Stimulated activated effector memory CD8-positive, alpha-beta T cell treated with anti-CD3 and anti-CD28 coated beads, Interleukin-12 subunit alpha, Interleukin-12 subunit beta, amount 100 ng/mL, for 72 hours (primary cell): Measurements from ENCODE around the gene ADGRD1.

Experiments
- ATAC-seq: fragments of 150-1000 bp; cut with Tn5 transposase; 2 replicates; pipeline ENCODE4 v1.10.0; 2021
- DNase-seq, 2 donors: peaks; one replicate each; pipeline ENCODE4 v3.0.0; 2021 to 2022; ENCODE audit warnings: low spot score in 2 of 2
- H3K27ac Mint-ChIP-seq: one replicate; pipeline ENCODE4 v1.8.0; 2022; ENCODE audit warnings: mild to moderate bottlenecking, mixed read lengths
- H3K36me3 Mint-ChIP-seq: one replicate; pipeline ENCODE4 v1.8.0; 2022; ENCODE audit warnings: mild to moderate bottlenecking, mixed read lengths
- H3K4me1 Mint-ChIP-seq: one replicate; pipeline ENCODE4 v1.8.0; 2022; ENCODE audit warnings: mixed read lengths
- H3K4me3 Mint-ChIP-seq: one replicate; pipeline ENCODE4 v1.8.0; 2022; ENCODE audit warnings: mild to moderate bottlenecking, mixed read lengths
- H3K9me3 Mint-ChIP-seq: one replicate; pipeline ENCODE4 v1.8.0; 2022; ENCODE audit warnings: mixed read lengths

Gene ADGRD1

GRCh38 chr12:130954544-130954831, 781 bp downstream of the ADGRD1 start:
- Mint-ChIP-seq H3K4me3 (no peak overlapping the region), H3K27ac (no peak overlapping the region), H3K4me1 (no peaks in the 10 kb centered on the region), H3K9me3 (no peaks in the 10 kb centered on the region), H3K36me3 (no peaks in the 10 kb centered on the region)
- DNase-seq (no peak), ATAC-seq (no peak)

- H3K4me1 Mint-ChIP-seq, result no peaks in the 10 kb centered on the region
- DNase-seq, result no peak
Observed at GRCh38 chr12:130955238-130955816, 1.6 kb downstream of the ADGRD1 start.

GRCh38 chr12:130956009-130956408, 2.3 kb downstream of the ADGRD1 start:
- ATAC-seq, result no peak
- no peaks in the 10 kb centered on the region for H3K36me3 Mint-ChIP-seq
- no peak overlapping the region for H3K4me3 Mint-ChIP-seq
- H3K4me1 Mint-ChIP-seq, result no peaks in the 10 kb centered on the region
- H3K27ac Mint-ChIP-seq, result no peak overlapping the region
- no peak for DNase-seq
- H3K9me3 Mint-ChIP-seq, result no peaks in the 10 kb centered on the region

More at GRCh38 chr12:130955238-130955816, 1.6 kb downstream of the ADGRD1 start:
- no peaks in the 10 kb centered on the region for H3K36me3 Mint-ChIP-seq
- H3K4me3 Mint-ChIP-seq, result no peak overlapping the region
- ATAC-seq, result no peak
- H3K27ac Mint-ChIP-seq, result no peak overlapping the region
- no peaks in the 10 kb centered on the region for H3K9me3 Mint-ChIP-seq

- Mint-ChIP-seq H3K27ac (no peak overlapping the region), H3K4me1 (no peaks in the 10 kb centered on the region), H3K36me3 (no peaks in the 10 kb centered on the region), H3K4me3 (no peak overlapping the region), H3K9me3 (no peaks in the 10 kb centered on the region)
- ATAC-seq, result no peak
- no peak for DNase-seq
Observed at GRCh38 chr12:130956456-130957303, 3.0 kb downstream of the ADGRD1 start.

GRCh38 chr12:130957304-130957621, 3.6 kb downstream of the ADGRD1 start:
- no peaks in the 10 kb centered on the region for H3K9me3 Mint-ChIP-seq
- H3K27ac Mint-ChIP-seq, result no peak overlapping the region
- no peak overlapping the region for H3K4me3 Mint-ChIP-seq
- ATAC-seq (no peak), DNase-seq (no peak)
- H3K4me1 Mint-ChIP-seq, result no peaks in the 10 kb centered on the region
- no peaks in the 10 kb centered on the region for H3K36me3 Mint-ChIP-seq

GRCh38 chr12:130958557-130959140, 4.9 kb downstream of the ADGRD1 start:
- no peaks in the 10 kb centered on the region for H3K4me1 Mint-ChIP-seq

GRCh38 chr12:130959632-130960031, 5.9 kb downstream of the ADGRD1 start:
- Mint-ChIP-seq H3K36me3 (no peaks in the 10 kb centered on the region), H3K4me3 (no peak overlapping the region), H3K9me3 (no peaks in the 10 kb centered on the region), H3K4me1 (no peaks in the 10 kb centered on the region), H3K27ac (no peak overlapping the region)
- DNase-seq, result no peak
- ATAC-seq, result no peak

More at GRCh38 chr12:130958557-130959140, 4.9 kb downstream of the ADGRD1 start:
- H3K9me3 Mint-ChIP-seq, result no peaks in the 10 kb centered on the region
- ATAC-seq (no peak), DNase-seq (no peak)
- no peak overlapping the region for H3K4me3 Mint-ChIP-seq
- H3K36me3 Mint-ChIP-seq, result no peaks in the 10 kb centered on the region
- no peak overlapping the region for H3K27ac Mint-ChIP-seq

- H3K4me3 Mint-ChIP-seq, result no peak overlapping the region
- no peak overlapping the region for H3K27ac Mint-ChIP-seq
- no peak for DNase-seq
- no peaks in the 10 kb centered on the region for H3K9me3 Mint-ChIP-seq
- H3K36me3 Mint-ChIP-seq, result no peaks in the 10 kb centered on the region
- ATAC-seq, result no peak
- no peaks in the 10 kb centered on the region for H3K4me1 Mint-ChIP-seq
Observed at GRCh38 chr12:130960058-130960457, 6.4 kb downstream of the ADGRD1 start.

- Mint-ChIP-seq H3K27ac (no peak overlapping the region), H3K9me3 (no peaks in the 10 kb centered on the region), H3K36me3 (no peaks in the 10 kb centered on the region), H3K4me3 (no peak overlapping the region), H3K4me1 (no peaks in the 10 kb centered on the region)
- DNase-seq (no peak), ATAC-seq (no peak)
Observed at GRCh38 chr12:130960787-130961186, 7.1 kb downstream of the ADGRD1 start.

GRCh38 chr12:130961921-130962451, 8.3 kb downstream of the ADGRD1 start:
- Mint-ChIP-seq H3K9me3 (no peaks in the 10 kb centered on the region), H3K4me3 (no peak overlapping the region), H3K36me3 (no peaks in the 10 kb centered on the region), H3K27ac (no peak overlapping the region), H3K4me1 (no peaks in the 10 kb centered on the region)
- ATAC-seq (no peak), DNase-seq (no peak)

- ATAC-seq, result no peak
- Mint-ChIP-seq H3K4me1 (no peaks in the 10 kb centered on the region), H3K27ac (no peak overlapping the region), H3K36me3 (no peaks in the 10 kb centered on the region), H3K4me3 (no peak overlapping the region), H3K9me3 (no peaks in the 10 kb centered on the region)
- DNase-seq, result no peak
Observed at GRCh38 chr12:130965214-130965613, 11.5 kb downstream of the ADGRD1 start.

GRCh38 chr12:130965668-130966067, 12.0 kb downstream of the ADGRD1 start:
- ATAC-seq (no peak), DNase-seq (no peak)
- Mint-ChIP-seq H3K36me3 (no peaks in the 10 kb centered on the region), H3K9me3 (no peaks in the 10 kb centered on the region), H3K4me3 (no peak overlapping the region), H3K27ac (no peak overlapping the region), H3K4me1 (no peaks in the 10 kb centered on the region)

- no peaks in the 10 kb centered on the region for H3K36me3 Mint-ChIP-seq
- no peaks in the 10 kb centered on the region for H3K9me3 Mint-ChIP-seq
- ATAC-seq, result no peak
Observed at GRCh38 chr12:130966443-130967030, 12.8 kb downstream of the ADGRD1 start.

GRCh38 chr12:130967636-130968035, 13.9 kb downstream of the ADGRD1 start:
- no peaks in the 10 kb centered on the region for H3K36me3 Mint-ChIP-seq
- H3K4me1 Mint-ChIP-seq, result no peaks in the 10 kb centered on the region
- DNase-seq, result no peak
- ATAC-seq, result no peak
- H3K9me3 Mint-ChIP-seq, result no peaks in the 10 kb centered on the region
- no peak overlapping the region for H3K4me3 Mint-ChIP-seq
- H3K27ac Mint-ChIP-seq, result no peak overlapping the region

More at GRCh38 chr12:130966443-130967030, 12.8 kb downstream of the ADGRD1 start:
- H3K27ac Mint-ChIP-seq, result no peak overlapping the region
- H3K4me3 Mint-ChIP-seq, result no peak overlapping the region
- no peaks in the 10 kb centered on the region for H3K4me1 Mint-ChIP-seq
- no peak for DNase-seq

- Mint-ChIP-seq H3K36me3 (no peaks in the 10 kb centered on the region), H3K27ac (no peak overlapping the region), H3K9me3 (no peaks in the 10 kb centered on the region), H3K4me1 (no peaks in the 10 kb centered on the region), H3K4me3 (no peak overlapping the region)
- no peak for ATAC-seq
- no peak for DNase-seq
Observed at GRCh38 chr12:130968611-130969010, 14.9 kb downstream of the ADGRD1 start.

- ATAC-seq (no peak), DNase-seq (no peak)
- H3K9me3 Mint-ChIP-seq, result no peaks in the 10 kb centered on the region
- H3K4me3 Mint-ChIP-seq, result no peak overlapping the region
- H3K36me3 Mint-ChIP-seq, result no peaks in the 10 kb centered on the region
- no peak overlapping the region for H3K27ac Mint-ChIP-seq
- H3K4me1 Mint-ChIP-seq, result no peaks in the 10 kb centered on the region
Observed at GRCh38 chr12:130969223-130969622, 15.5 kb downstream of the ADGRD1 start.
